Astrocyte (in vitro differentiated cells and primary cell): ENCODE data around the gene APLP1. TPM values are rescaled to one million over a fixed set of nuclear protein-coding genes. Genes with fewer than 3 reads are reported as not detected.

ENCODE experiments used
- DNase-seq: peaks from one replicate; pipeline ENCODE4 v3.0.0-alpha.2; 2010; ENCODE audit warnings: low read depth
- FAIRE-seq: peaks from 2 replicates; lab custom pipeline; 2011; peaks lifted over from hg19 to GRCh38; lab: Jason Lieb, UNC
- H2AFZ ChIP-seq: 2 replicates; pipeline ENCODE4 v1.6.0; 2012; ENCODE audit warnings: low read depth, low read length, inconsistent platforms
- H3K27ac ChIP-seq: 2 replicates; pipeline ENCODE4 v1.5.1; 2011; ENCODE audit warnings: low read depth, low read length, inconsistent platforms
- H3K27me3 ChIP-seq: 2 replicates; pipeline ENCODE4 v1.6.0; 2011; ENCODE audit warnings: low read length, inconsistent platforms; ENCODE audit not compliant: insufficient read depth
- H3K36me3 ChIP-seq: 2 replicates; pipeline ENCODE4 v1.5.1; 2011; ENCODE audit warnings: low read length, inconsistent platforms; ENCODE audit not compliant: insufficient read depth
- H3K4me1 ChIP-seq: 2 replicates; pipeline ENCODE4 v1.5.1; 2011; ENCODE audit warnings: low read length, inconsistent platforms; ENCODE audit not compliant: insufficient read depth
- H3K4me2 ChIP-seq: 2 replicates; pipeline ENCODE4 v1.6.0; 2012; ENCODE audit warnings: low read length, inconsistent platforms
- H3K4me3 ChIP-seq: 2 replicates; pipeline ENCODE4 v1.5.1; 2011; ENCODE audit warnings: low read depth, mild to moderate bottlenecking, low read length, inconsistent platforms; ENCODE audit not compliant: insufficient read depth
- H3K79me2 ChIP-seq: 2 replicates; pipeline ENCODE4 v1.6.0; 2012; ENCODE audit warnings: mild to moderate bottlenecking, low read length, inconsistent platforms; ENCODE audit not compliant: insufficient read depth
- H3K9ac ChIP-seq: 2 replicates; pipeline ENCODE4 v1.6.0; 2012; ENCODE audit warnings: mild to moderate bottlenecking, low read length, inconsistent platforms
- H3K9me3 ChIP-seq: 2 replicates; pipeline ENCODE4 v1.5.1; 2012; ENCODE audit warnings: low read depth, mild to moderate bottlenecking, low read length, inconsistent platforms; ENCODE audit not compliant: insufficient read depth
- H4K20me1 ChIP-seq: 2 replicates; pipeline ENCODE4 v1.6.0; 2012; ENCODE audit warnings: low read length, inconsistent platforms; ENCODE audit not compliant: insufficient read depth
- H3K27ac Mint-ChIP-seq: one replicate; pipeline ENCODE4 v1.8.0; 2021; ENCODE audit warnings: mild to moderate bottlenecking, mixed read lengths; ENCODE audit not compliant: unreplicated experiment
- H3K27me3 Mint-ChIP-seq: one replicate; pipeline ENCODE4 v1.8.0; 2021; ENCODE audit warnings: low read depth, mixed read lengths; ENCODE audit not compliant: unreplicated experiment
- H3K36me3 Mint-ChIP-seq: one replicate; pipeline ENCODE4 v1.8.0; 2021; ENCODE audit warnings: low read depth, mixed read lengths; ENCODE audit not compliant: unreplicated experiment
- H3K4me1 Mint-ChIP-seq: one replicate; pipeline ENCODE4 v1.8.0; 2021; ENCODE audit warnings: low read depth, mixed read lengths; ENCODE audit not compliant: unreplicated experiment
- H3K4me3 Mint-ChIP-seq: one replicate; pipeline ENCODE4 v1.8.0; 2021; ENCODE audit warnings: mild to moderate bottlenecking, moderate library complexity, mixed read lengths; ENCODE audit not compliant: unreplicated experiment
- H3K9me3 Mint-ChIP-seq: one replicate; pipeline ENCODE4 v1.8.0; 2021; ENCODE audit warnings: mild to moderate bottlenecking, mixed read lengths; ENCODE audit not compliant: unreplicated experiment
- CTCF ChIP-seq: IDR thresholded peaks from 2 replicates; pipeline ENCODE4 v1.5.1; 2011; ENCODE audit warnings: low read depth, mild to moderate bottlenecking, inconsistent platforms, low read length, moderate library complexity; ENCODE audit not compliant: insufficient read depth
- EZH2 ChIP-seq: IDR thresholded peaks from 2 replicates; pipeline ENCODE4 v1.6.1; 2012; ENCODE audit warnings: mild to moderate bottlenecking, low read length, inconsistent platforms; ENCODE audit not compliant: insufficient read depth
- total RNA-seq: library from RNA; stranded (reverse); gene quantifications from 2 replicates; pipeline ENCODE4 v1.2.1, GENCODE V29; 2021

APLP1 gene
- total RNA-seq, 1 donor from 2014 or later: 69.4 TPM

GRCh38 chr19:35841961-35842595 is 26.3 kb upstream of the APLP1 start:
- TF ChIP-seq CTCF: no peak
- TF ChIP-seq EZH2: no peak
- H3K79me2 ChIP-seq: no peaks in the 10 kb centered on the region
- H3K9me3 ChIP-seq: peaks cover 8% of the 10 kb centered on the region
- H3K4me1 Mint-ChIP-seq: peaks cover 12% of the 10 kb centered on the region
- DNase-seq (no peak), FAIRE-seq (no peak)
- peaks cover 64% of the 10 kb centered on the region for H3K27me3 Mint-ChIP-seq
- H3K36me3 ChIP-seq: no peaks in the 10 kb centered on the region
- H3K27ac Mint-ChIP-seq: no peak overlapping the region
- H3K27me3 ChIP-seq: peaks cover 28% of the 10 kb centered on the region
- H3K27ac ChIP-seq: no peak overlapping the region
- no peak overlapping the region for H3K4me3 ChIP-seq
- H3K9ac ChIP-seq: no peak overlapping the region
- H2AFZ ChIP-seq: no peak overlapping the region
- H3K4me2 ChIP-seq: no peak overlapping the region
- H4K20me1 ChIP-seq: no peaks in the 10 kb centered on the region
- H3K4me1 ChIP-seq: no peaks in the 10 kb centered on the region
- H3K36me3 Mint-ChIP-seq: no peaks in the 10 kb centered on the region
- peaks cover 28% of the 10 kb centered on the region for H3K9me3 Mint-ChIP-seq
- H3K4me3 Mint-ChIP-seq: no peak overlapping the region

DNA sequence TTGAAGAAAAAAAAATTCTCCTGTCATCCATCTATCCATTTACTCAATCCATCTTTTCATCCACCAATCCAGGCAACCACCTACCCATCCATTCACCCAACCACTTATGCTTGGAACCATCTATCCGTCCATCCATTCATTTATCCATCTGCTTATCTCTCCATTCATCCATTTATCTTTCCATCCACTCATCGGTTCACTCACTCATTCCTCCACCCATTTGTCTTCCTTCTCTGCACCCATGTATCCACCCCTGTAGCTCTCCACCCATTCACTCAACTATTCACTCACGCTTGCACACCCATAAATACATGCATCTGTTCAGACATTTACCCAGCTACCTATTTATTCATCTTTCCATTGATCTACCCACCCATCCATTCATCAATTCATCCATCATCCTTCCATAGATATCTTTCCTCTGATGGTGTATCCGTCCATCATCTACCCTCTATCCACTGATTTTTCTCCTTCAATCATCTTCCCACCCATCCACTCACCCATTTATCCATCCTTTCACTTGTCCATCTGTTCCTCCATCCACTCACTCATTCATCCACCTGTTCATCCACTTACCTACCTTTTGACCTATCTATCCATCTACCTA is 25.6 kb upstream of the APLP1 start:
- Mint-ChIP-seq H3K27ac (no peak overlapping the region), H3K27me3 (peaks cover 61% of the 10 kb centered on the region), H3K9me3 (peaks cover 28% of the 10 kb centered on the region), H3K4me3 (no peak overlapping the region), H3K36me3 (no peaks in the 10 kb centered on the region), H3K4me1 (peaks cover 12% of the 10 kb centered on the region)
- Histone ChIP-seq H4K20me1 (no peaks in the 10 kb centered on the region), H3K27me3 (peaks cover 28% of the 10 kb centered on the region), H3K9ac (no peak overlapping the region), H3K4me1 (no peaks in the 10 kb centered on the region), H2AFZ (no peak overlapping the region), H3K9me3 (peaks cover 8% of the 10 kb centered on the region), H3K79me2 (no peaks in the 10 kb centered on the region), H3K36me3 (no peaks in the 10 kb centered on the region), H3K4me2 (no peak overlapping the region), H3K27ac (no peak overlapping the region), H3K4me3 (no peak overlapping the region)
- FAIRE-seq: no peak
- no peak for DNase-seq
- no peak for TF ChIP-seq CTCF
- TF ChIP-seq EZH2: no peak
